Brain (organoid and tissue), 1 donor: Measurements from ENCODE around the gene EIF1B. TPM values are rescaled to one million over a fixed set of nuclear protein-coding genes. Genes with fewer than 3 reads are reported as not detected.

Experiments
- polyA plus RNA-seq: library from polyadenylated mRNA; stranded (reverse); fragments of 350-450 nt; fragmentation: Illumina TruSeq; extraction: RNeasy Lipid Tissue Mini Kit (QIAGEN cat#74804); gene quantifications from one replicate; pipeline ENCODE4 v1.2.3, GENCODE V29; 2015; ENCODE audit warnings: low read depth, low replicate concordance; ENCODE audit not compliant: insufficient read depth

Gene EIF1B
- polyA plus RNA-seq, 1 donor from 2014 or later: 115 TPM

Other genes with a start within 250 kb of the EIF1B start
- gene ENTPD3, start 77.5 kb downstream of the EIF1B start, polyA plus RNA-seq: 2.6 TPM
- gene RPL14, start 147.6 kb downstream of the EIF1B start, polyA plus RNA-seq: 635 TPM
- 1.8 TPM for gene ZNF619, start 167.4 kb downstream of the EIF1B start, polyA plus RNA-seq
- 3.5 TPM for gene ZNF620, start 196.3 kb downstream of the EIF1B start, polyA plus RNA-seq
- gene ZNF621, start 215.3 kb downstream of the EIF1B start, polyA plus RNA-seq: 6.9 TPM